Retinal pigment epithelial cell (primary cell): Measurements from ENCODE around the gene RASIP1.
"Not testable (repeated sequence)": the region's sequence is repeated elsewhere in the genome, so short reads cannot be mapped to it uniquely, and the experiment has no call there.

Source experiments
- DNase-seq: peaks from one replicate; pipeline ENCODE4 v3.0.0-alpha.2; 2010; ENCODE audit warnings: low read depth
- H3K4me3 ChIP-seq: 2 replicates; pipeline ENCODE4 v1.5.1; 2011; ENCODE audit warnings: mild to moderate bottlenecking, low read length, control low read depth, moderate library complexity
- CTCF ChIP-seq: conservative IDR thresholded peaks from 2 replicates; pipeline ENCODE4 v1.5.1; 2011; ENCODE audit warnings: low read depth, low read length, control low read depth, inconsistent platforms

Gene RASIP1

GRCh38 chr19:48705431-48705830, 35.0 kb downstream of the RASIP1 start:
- TF ChIP-seq CTCF, result no peak
- no peak for DNase-seq
- no peak overlapping the region for H3K4me3 ChIP-seq

- H3K4me3 ChIP-seq, result no peak overlapping the region
- DNase-seq, result no peak
- no peak for TF ChIP-seq CTCF
Observed at GRCh38 chr19:48703316-48703715, 37.1 kb downstream of the RASIP1 start.

GRCh38 chr19:48702701-48703100, 37.7 kb downstream of the RASIP1 start:
- no peak for DNase-seq
- no peak for TF ChIP-seq CTCF
- no peak overlapping the region for H3K4me3 ChIP-seq

- no peak for DNase-seq
- H3K4me3 ChIP-seq, result no peak overlapping the region
- TF ChIP-seq CTCF, result no peak
Observed at GRCh38 chr19:48698046-48698445, 42.4 kb downstream of the RASIP1 start.

GRCh38 chr19:48696353-48697010, 43.9 kb downstream of the RASIP1 start:
- TF ChIP-seq CTCF, result no peak
- H3K4me3 ChIP-seq, result peak overlapping the region; percentile 31
- DNase-seq, result no peak

- peak within 1 kb of the TSS; percentile 31 for H3K4me3 ChIP-seq
- no peak for TF ChIP-seq CTCF
- DNase-seq, result no peak
Observed at GRCh38 chr19:48695743-48696352, 44.6 kb downstream of the RASIP1 start, which contains the start of gene FUT2. TSS of gene FUT2 (plus strand) at chr19:48695971. CDS start at chr19:48702957, 6,986 bp downstream.

- not testable (repeated sequence) for DNase-seq, H3K4me3 ChIP-seq
Observed at GRCh38 chr19:48693629-48694028, 46.8 kb downstream of the RASIP1 start.
